ENCODE measurements around the gene CTRB1. TPM values are rescaled to one million over a fixed set of nuclear protein-coding genes. Genes with fewer than 3 reads are reported as not detected.

CTRB1 gene
- total RNA-seq, 1 experiment from 2014 or later: 5.6 TPM

GRCh38 chr16:75265911-75266701, 47.3 kb downstream of the CTRB1 start:
- BruUV-seq (replicated peaks): TSS peak; percentile 73
- Histone ChIP-seq H3K4me1 (ENCODE audit: control insufficient read depth in 1 of 2, insufficient read depth in 2 of 2, low read length in 2 of 2) (peaks cover 50 to 71% of the 10 kb centered on the region in 2 experiments), H3K27ac (ENCODE audit: low read depth, low read length) (peak overlapping the region; percentile 88), H2AFZ (ENCODE audit: low read depth, low read length, poor library complexity, severe bottlenecking) (no peak overlapping the region), H3K36me3 (ENCODE audit: control insufficient read depth in 1 of 2, insufficient read depth in 2 of 2, low read length in 2 of 2) (no peaks in the 10 kb centered on the region), H3K9me2 (ENCODE audit: insufficient read depth) (no peaks in the 10 kb centered on the region), H4K20me1 (ENCODE audit: insufficient read depth) (no peaks in the 10 kb centered on the region), H3K4me2 (ENCODE audit: low read length) (peak overlapping the region; percentile 98), H3K9ac (ENCODE audit: low read length) (peak overlapping the region; percentile 82), H3K79me2 (ENCODE audit: insufficient read depth, low read length) (peaks cover 43% of the 10 kb centered on the region), H3K9me3 (ENCODE audit: control insufficient read depth in 1 of 2, insufficient read depth in 1 of 2, low read depth in 1 of 2, low read length in 2 of 2) (no peaks in the 10 kb centered on the region), H3K27me3 (ENCODE audit: insufficient read depth, low read length) (no peaks in the 10 kb centered on the region), H3K4me3 (replicated peaks in 1 of 2; ENCODE audit: low read depth in 1 of 2, low read length in 2 of 2) (peak overlapping the region; percentile 82 to 91)
- intact Hi-C loops (cut with micrococcal nuclease): loop anchor here (2.0 kb wide), 1 partner anchor 15 kb away; the partner anchor contains the start of gene BCAR1
- DNase-seq (ENCODE audit: low read depth, low spot score) (no peak), ATAC-seq (peak; percentile 68)
- TF ChIP-seq, protein P1, sequence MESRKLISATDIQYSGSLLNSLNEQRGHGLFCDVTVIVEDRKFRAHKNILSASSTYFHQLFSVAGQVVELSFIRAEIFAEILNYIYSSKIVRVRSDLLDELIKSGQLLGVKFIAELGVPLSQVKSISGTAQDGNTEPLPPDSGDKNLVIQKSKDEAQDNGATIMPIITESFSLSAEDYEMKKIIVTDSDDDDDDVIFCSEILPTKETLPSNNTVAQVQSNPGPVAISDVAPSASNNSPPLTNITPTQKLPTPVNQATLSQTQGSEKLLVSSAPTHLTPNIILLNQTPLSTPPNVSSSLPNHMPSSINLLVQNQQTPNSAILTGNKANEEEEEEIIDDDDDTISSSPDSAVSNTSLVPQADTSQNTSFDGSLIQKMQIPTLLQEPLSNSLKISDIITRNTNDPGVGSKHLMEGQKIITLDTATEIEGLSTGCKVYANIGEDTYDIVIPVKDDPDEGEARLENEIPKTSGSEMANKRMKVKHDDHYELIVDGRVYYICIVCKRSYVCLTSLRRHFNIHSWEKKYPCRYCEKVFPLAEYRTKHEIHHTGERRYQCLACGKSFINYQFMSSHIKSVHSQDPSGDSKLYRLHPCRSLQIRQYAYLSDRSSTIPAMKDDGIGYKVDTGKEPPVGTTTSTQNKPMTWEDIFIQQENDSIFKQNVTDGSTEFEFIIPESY (IDR thresholded peaks at IDR 0.05; ENCODE audit: extremely low read depth, insufficient replicate concordance, low read length): no peak
- TF ChIP-seq, protein P2, sequence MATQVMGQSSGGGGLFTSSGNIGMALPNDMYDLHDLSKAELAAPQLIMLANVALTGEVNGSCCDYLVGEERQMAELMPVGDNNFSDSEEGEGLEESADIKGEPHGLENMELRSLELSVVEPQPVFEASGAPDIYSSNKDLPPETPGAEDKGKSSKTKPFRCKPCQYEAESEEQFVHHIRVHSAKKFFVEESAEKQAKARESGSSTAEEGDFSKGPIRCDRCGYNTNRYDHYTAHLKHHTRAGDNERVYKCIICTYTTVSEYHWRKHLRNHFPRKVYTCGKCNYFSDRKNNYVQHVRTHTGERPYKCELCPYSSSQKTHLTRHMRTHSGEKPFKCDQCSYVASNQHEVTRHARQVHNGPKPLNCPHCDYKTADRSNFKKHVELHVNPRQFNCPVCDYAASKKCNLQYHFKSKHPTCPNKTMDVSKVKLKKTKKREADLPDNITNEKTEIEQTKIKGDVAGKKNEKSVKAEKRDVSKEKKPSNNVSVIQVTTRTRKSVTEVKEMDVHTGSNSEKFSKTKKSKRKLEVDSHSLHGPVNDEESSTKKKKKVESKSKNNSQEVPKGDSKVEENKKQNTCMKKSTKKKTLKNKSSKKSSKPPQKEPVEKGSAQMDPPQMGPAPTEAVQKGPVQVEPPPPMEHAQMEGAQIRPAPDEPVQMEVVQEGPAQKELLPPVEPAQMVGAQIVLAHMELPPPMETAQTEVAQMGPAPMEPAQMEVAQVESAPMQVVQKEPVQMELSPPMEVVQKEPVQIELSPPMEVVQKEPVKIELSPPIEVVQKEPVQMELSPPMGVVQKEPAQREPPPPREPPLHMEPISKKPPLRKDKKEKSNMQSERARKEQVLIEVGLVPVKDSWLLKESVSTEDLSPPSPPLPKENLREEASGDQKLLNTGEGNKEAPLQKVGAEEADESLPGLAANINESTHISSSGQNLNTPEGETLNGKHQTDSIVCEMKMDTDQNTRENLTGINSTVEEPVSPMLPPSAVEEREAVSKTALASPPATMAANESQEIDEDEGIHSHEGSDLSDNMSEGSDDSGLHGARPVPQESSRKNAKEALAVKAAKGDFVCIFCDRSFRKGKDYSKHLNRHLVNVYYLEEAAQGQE (IDR thresholded peaks at IDR 0.05; ENCODE audit: low read depth): no peak
- TF ChIP-seq EZH2phosphoT487 (IDR thresholded peaks at IDR 0.05; ENCODE audit: borderline replicate concordance) (no peak), ZFX (IDR thresholded peaks at IDR 0.05) (peak; percentile 82; the same call in 1 of the 2 replicates), CEBPB (IDR thresholded peaks at IDR 0.05; ENCODE audit: low read depth) (no peak), POLR2AphosphoS5 (IDR thresholded peaks at IDR 0.05; ENCODE audit: low read depth, low read length) (peak; percentile 75), CBX3 (IDR thresholded peaks at IDR 0.05; ENCODE audit: low read depth) (no peak), ZNF274 (IDR thresholded peaks at IDR 0.05; ENCODE audit: low read depth, low read length) (no peak), POLR2A (IDR thresholded peaks at IDR 0.05; ENCODE audit: borderline replicate concordance, extremely low read depth, insufficient read depth, insufficient read length) (no peak), EZH2 (IDR thresholded peaks at IDR 0.05) (no peak), SIN3A (IDR thresholded peaks at IDR 0.05; ENCODE audit: low read depth) (no peak), YY1 (IDR thresholded peaks at IDR 0.05; ENCODE audit: extremely low read depth, insufficient replicate concordance, low read depth, low read length) (no peak), TCF7L2 (IDR thresholded peaks at IDR 0.05; ENCODE audit: borderline replicate concordance, extremely low read depth, insufficient read depth, insufficient read length) (no peak), JUND (IDR thresholded peaks at IDR 0.05) (no peak)
- TF ChIP-seq, protein P3, sequence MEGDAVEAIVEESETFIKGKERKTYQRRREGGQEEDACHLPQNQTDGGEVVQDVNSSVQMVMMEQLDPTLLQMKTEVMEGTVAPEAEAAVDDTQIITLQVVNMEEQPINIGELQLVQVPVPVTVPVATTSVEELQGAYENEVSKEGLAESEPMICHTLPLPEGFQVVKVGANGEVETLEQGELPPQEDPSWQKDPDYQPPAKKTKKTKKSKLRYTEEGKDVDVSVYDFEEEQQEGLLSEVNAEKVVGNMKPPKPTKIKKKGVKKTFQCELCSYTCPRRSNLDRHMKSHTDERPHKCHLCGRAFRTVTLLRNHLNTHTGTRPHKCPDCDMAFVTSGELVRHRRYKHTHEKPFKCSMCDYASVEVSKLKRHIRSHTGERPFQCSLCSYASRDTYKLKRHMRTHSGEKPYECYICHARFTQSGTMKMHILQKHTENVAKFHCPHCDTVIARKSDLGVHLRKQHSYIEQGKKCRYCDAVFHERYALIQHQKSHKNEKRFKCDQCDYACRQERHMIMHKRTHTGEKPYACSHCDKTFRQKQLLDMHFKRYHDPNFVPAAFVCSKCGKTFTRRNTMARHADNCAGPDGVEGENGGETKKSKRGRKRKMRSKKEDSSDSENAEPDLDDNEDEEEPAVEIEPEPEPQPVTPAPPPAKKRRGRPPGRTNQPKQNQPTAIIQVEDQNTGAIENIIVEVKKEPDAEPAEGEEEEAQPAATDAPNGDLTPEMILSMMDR (IDR thresholded peaks at IDR 0.05 in 2 of 3, conservative IDR thresholded peaks at IDR 0.05 in 1 of 3; ENCODE audit: borderline replicate concordance in 1 of 3, insufficient read depth in 1 of 3, low read depth in 2 of 3, low read length in 2 of 3): no peak
- ChIA-PET RAD21 (ENCODE audit: low non-redundant PET in 1 of 2, low total read pairs in 2 of 2, uncharacterized antibody in 2 of 2, unreplicated experiment in 2 of 2) (interaction anchor here in 1 of 2 experiments (0.9 kb wide), 1 partner anchor 39 kb away, joined by 3 read pairs; no protein-coding TSS in a partner anchor), CTCF (no interaction called here), POLR2A (no interaction called here)
